Measurements from ENCODE around the gene EIF4E3.

The EIF4E3 gene

GRCh38 chr3:71625676-71626075 is 99.5 kb downstream of the EIF4E3 start:
- ChIA-PET POLR2A (no interaction called here), CTCF (no interaction called here)
- DNase-seq (ENCODE audit: low read depth, low spot score) = no peak
- TF ChIP-seq CTCF (IDR thresholded peaks at IDR 0.05; ENCODE audit: insufficient read depth, low read length, missing control alignments) = no peak
- H3K4me3 ChIP-seq (ENCODE audit: low read depth, low read length) = no peak overlapping the region
